Heart right ventricle (tissue), 16 donors: Measurements from ENCODE around the gene C18orf32. TPM values are rescaled to one million over a fixed set of nuclear protein-coding genes. Genes with fewer than 3 reads are reported as not detected.

Experiments used
- ATAC-seq, 8 donors: fragments of 200-7000 bp; cut with Tn5 transposase; one replicate each; pipeline ENCODE4 v1.9.1; 2020; ENCODE audit warnings: mild to moderate bottlenecking in 8 of 8, moderate library complexity in 8 of 8, moderate number of reproducible peaks in 1 of 8
- DNase-seq, 2 donors: peaks; one replicate each; pipeline ENCODE4 v3.0.0-alpha.2; 2020
- H3K27ac ChIP-seq, 10 donors: fragments of 200-600 bp; sonication (generic) in 2 of 10; one replicate each; pipeline versions ENCODE4 v1.5.0 to v1.8.0; 2020 to 2022; ENCODE audit warnings: mild to moderate bottlenecking in 3 of 10
- H3K27me3 ChIP-seq, 7 donors: fragments of 200-600 bp; one replicate each; pipeline ENCODE4 v1.8.0; 2021 to 2022; ENCODE audit warnings: mild to moderate bottlenecking in 2 of 7
- H3K36me3 ChIP-seq, 9 donors: fragments of 200-600 bp; sonication (generic) in 1 of 9; one replicate each; pipeline versions ENCODE4 v1.5.0 to v1.8.0; 2020 to 2022; ENCODE audit warnings: mild to moderate bottlenecking in 2 of 9
- H3K4me1 ChIP-seq, 9 donors: fragments of 200-600 bp; sonication (generic) in 1 of 9; one replicate each; pipeline versions ENCODE4 v1.5.0 to v1.8.0; 2020 to 2022; ENCODE audit warnings: mild to moderate bottlenecking in 4 of 9
- H3K4me3 ChIP-seq, 10 donors: fragments of 200-600 bp; sonication (generic) in 2 of 10; one replicate each; pipeline versions ENCODE4 v1.5.0 to v1.8.0; 2020 to 2022; ENCODE audit warnings: mild to moderate bottlenecking in 7 of 10, moderate library complexity in 2 of 10
- H3K9me3 ChIP-seq, 11 donors: fragments of 200-600 bp in 10 of 11; sonication (generic) in 2 of 11; one replicate each; pipeline versions ENCODE4 v1.5.0 to v1.8.0; 2013 to 2022; ENCODE audit warnings: mild to moderate bottlenecking in 2 of 11, control low read depth in 1 of 11, moderate library complexity in 1 of 11
- CTCF ChIP-seq, 9 donors: fragments of 200-600 bp; sonication (generic) in 2 of 9; IDR thresholded peaks; one replicate each; pipeline versions ENCODE4 v1.5.0 to v1.8.0; 2021 to 2022; ENCODE audit warnings: antibody characterized with exemption in 9 of 9, mild to moderate bottlenecking in 5 of 9, moderate library complexity in 1 of 9
- WGBS, 2 donors: extraction: QIAGEN DNeasy Blood & Tissue Kit; methylation state at CpG; one replicate each; pipeline ENCODE4 v1.1.7; 2013; ENCODE audit warnings: inconsistent platforms in 1 of 2; 5-methylcytosine and 5-hydroxymethylcytosine counted together
- intact Hi-C, 10 donors: fragments of 100-400 bp; cut with DNase I; formaldehyde crosslinking; loops; one replicate each; pipeline versions ENCODE4 v1.11.1 to v1.14.2; 2022
- polyA plus RNA-seq, 2 donors: library from polyadenylated mRNA; stranded (reverse); fragments of 200-250 nt; gene quantifications; one replicate each; pipeline ENCODE4 v1.2.3, GENCODE V29; 2013
- total RNA-seq, 10 donors: library from RNA; stranded (reverse); fragmentation: NEBNext Ultra II Directional in 3 of 10; extraction: Animal tissue kit (Norgen Biotek cat#: 25700) in 3 of 10; gene quantifications; one replicate each; pipeline versions ENCODE4 v1.2.1 to v1.2.4, GENCODE V29; 2021 to 2023
- donor health status: Arrhythmogenic right ventricular cardiomyopathy.
- donor health status: ischemic (EF 13 %, LVEDD 7.1; RV severe dilation, severe dysfunction).
- donor health status: healthy with polysubstance abuse.
- donor health status: DM: no; HTN: yes; CAD: no.
- donor health status: DM: no; HTN: no; CAD: no.
- donor health status: ischemic (EF 25% LVEDD 6.9; RV normal size, moderate dysfunction).
- donor health status: ischemic (EF 25% LVEDD 5.7; RV mildly dilated, moderate dysfunction).
- donor health status: healthy.
- donor health status: DM: yes; HTN: yes; CAD: no.
- donor health status: Ischemic cardiomyopathy.
- donor health status: ischemic (EF 35%, LVEDD 5.7; RV mildly dilated, moderate dysfunction).
- donor health status: nonischemic (EF 11% LVEDD 7.7; RV severe dilation, severe dysfunction).
- donor health status: DM: yes; HTN: yes; CAD: no.
- donor health status: PGD.
- donor health status: ischemic (EF 29% LVEDD 5.4; RV normal size, mild dysfunction).
- donor health status: nonischemic (EF 23%, LVEDD 6.1; RV moderate dilation, normal function).

C18orf32 gene
- total and polyA plus RNA-seq, 12 donors = 25.1 to 68.3 (median 43.3) TPM

GRCh38 chr18:49441338-49441938 is 45.6 kb downstream of the C18orf32 start:
- no peak for TF ChIP-seq CTCF (IDR thresholded peaks at IDR 0.05)
- no peak overlapping the region for H3K4me3 ChIP-seq
- ATAC-seq (no peak), DNase-seq (no peak)
- H3K4me1 ChIP-seq = peaks cover 0 to 14% (median 3%) of the 10 kb centered on the region in 9 donors
- no peaks in the 10 kb centered on the region for H3K36me3 ChIP-seq
- 93 to 94% methylated on average over 7 of the region's 7 CpGs for WGBS, 2 donors
- no peaks in the 10 kb centered on the region for H3K27me3 ChIP-seq
- intact Hi-C loops = loop anchor here in 4 of 10 donors (10.0 kb wide), 2 partner anchors 747 to 767 kb away; no protein-coding TSS in a partner anchor
- peaks cover 0 to 14% (median 0%) of the 10 kb centered on the region in 11 donors for H3K9me3 ChIP-seq
- no peak overlapping the region for H3K27ac ChIP-seq

- no peaks in the 10 kb centered on the region for H3K9me3 ChIP-seq
- no peak overlapping the region for H3K4me3 ChIP-seq
- peaks cover 0 to 17% (median 4%) of the 10 kb centered on the region in 9 donors for H3K4me1 ChIP-seq
- H3K27me3 ChIP-seq = no peaks in the 10 kb centered on the region
- peaks cover 0 to 1% (median 0%) of the 10 kb centered on the region in 9 donors for H3K36me3 ChIP-seq
- no peak for TF ChIP-seq CTCF (IDR thresholded peaks at IDR 0.05)
- 93 to 96% methylated on average over 1 of the region's 1 CpG for WGBS, 2 donors
- ATAC-seq (no peak), DNase-seq (no peak)
- no peak overlapping the region for H3K27ac ChIP-seq
- intact Hi-C loops = no loop called here
These were observed 51.9 kb downstream of the C18orf32 start for GRCh38 chr18:49435170-49435569.

- Histone ChIP-seq H3K9me3 (no peaks in the 10 kb centered on the region), H3K36me3 (peaks cover 0 to 27% (median 10%) of the 10 kb centered on the region in 9 donors), H3K27ac (no peak overlapping the region), H3K27me3 (no peaks in the 10 kb centered on the region), H3K4me1 (peaks cover 0 to 7% (median 0%) of the 10 kb centered on the region in 9 donors), H3K4me3 (no peak overlapping the region)
- intact Hi-C loops = no loop called here
- 99 to 100% methylated on average over 2 of the region's 2 CpGs for WGBS, 2 donors
- TF ChIP-seq CTCF (IDR thresholded peaks at IDR 0.05) = no peak
- no peak for DNase-seq
- ATAC-seq = no peak
These were observed 54.4 kb downstream of the C18orf32 start for GRCh38 chr18:49432602-49433001.

- DNase-seq (no peak), ATAC-seq (no peak)
- intact Hi-C loops = no loop called here
- H3K4me3 ChIP-seq = no peak overlapping the region
- H3K27me3 ChIP-seq = no peaks in the 10 kb centered on the region
- no peak overlapping the region for H3K27ac ChIP-seq
- no peaks in the 10 kb centered on the region for H3K9me3 ChIP-seq
- H3K36me3 ChIP-seq = peaks cover 0 to 34% (median 10%) of the 10 kb centered on the region in 9 donors
- TF ChIP-seq CTCF (IDR thresholded peaks at IDR 0.05) = no peak
- H3K4me1 ChIP-seq = peaks cover 0 to 6% (median 0%) of the 10 kb centered on the region in 9 donors
- 90% methylated on average over 6 of the region's 6 CpGs for WGBS, 2 donors
These were observed 55.7 kb downstream of the C18orf32 start for GRCh38 chr18:49431165-49431962.

Other genes with a start within 250 kb of the C18orf32 start
- 10 to 100 TPM; 45.2 to 66.7 (median 56.5) TPM for gene DYM, start 26.6 kb downstream of the C18orf32 start, total RNA-seq
- gene DYM, start 26.6 kb downstream of the C18orf32 start, polyA plus RNA-seq = 10 to 100 TPM; 12.3 to 21.2 TPM
- gene RPL17, start 5.2 kb upstream of the C18orf32 start, total RNA-seq = 100 to 1,000 TPM; 567 to 923 (median 663) TPM
- gene RPL17, start 5.2 kb upstream of the C18orf32 start, polyA plus RNA-seq = 1,000 to 10,000 TPM; 1,284 to 2,752 TPM
- gene LIPG, start 74.8 kb upstream of the C18orf32 start, total RNA-seq = 10 to 100 TPM in 1 of 10 donors, under 1 TPM in 6, not detected in 3; 0.12 to 14.0 (median 0.42) TPM
- gene LIPG, start 74.8 kb upstream of the C18orf32 start, polyA plus RNA-seq = 1 to 10 TPM in 1 of 2 donors, under 1 TPM in 1; 0.07 to 3.1 TPM